Prostate gland (tissue), 2 donors: ENCODE measurements around the gene ITGB2. TPM values are rescaled to one million over a fixed set of nuclear protein-coding genes. Genes with fewer than 3 reads are reported as not detected.

Experiments used
- DNase-seq: peaks from one replicate; pipeline ENCODE4 v3.0.0-alpha.2; 2019; ENCODE audit warnings: low spot score
- H3K27ac ChIP-seq, 2 donors: fragments of 200-600 bp; sonication (generic); 2 replicates each; pipeline ENCODE4 v1.5.1; 2017 to 2019
- H3K27me3 ChIP-seq: fragments of 200-600 bp; sonication (generic); replicated peaks from 2 replicates; pipeline ENCODE4 v1.5.1; 2019; ENCODE audit not compliant: insufficient read depth
- H3K36me3 ChIP-seq, 2 donors: fragments of 200-600 bp; sonication (generic); 1 replicate in 1 of 2; 2 replicates in 1 of 2; pipeline versions ENCODE4 v1.5.1 to v1.8.1; 2017 to 2019
- H3K4me1 ChIP-seq: fragments of 200-600 bp; sonication (generic); replicated peaks from 2 replicates; pipeline ENCODE4 v1.5.1; 2019
- H3K4me3 ChIP-seq, 2 donors: fragments of 200-600 bp; sonication (generic); 2 replicates each; pipeline ENCODE4 v1.5.1; 2017 to 2019
- H3K9me3 ChIP-seq: fragments of 200-600 bp; sonication (generic); 2 replicates; pipeline ENCODE4 v1.5.1; 2017
- CTCF ChIP-seq, 4 experiments: fragments of 200-600 bp in 2 of 4; fragments of 450-650 bp in 2 of 4; sonication (generic) in 2 of 4; IDR thresholded peaks; 1 replicate in 3 of 4; 2 replicates in 1 of 4; pipeline ENCODE4 v1.5.1; 2016 to 2019; ENCODE audit warnings: antibody characterized with exemption in 4 of 4, mild to moderate bottlenecking in 2 of 4, moderate library complexity in 2 of 4
- POLR2A ChIP-seq: fragments of 450-650 bp; IDR thresholded peaks from one replicate; pipeline ENCODE4 v1.6.1; 2016; ENCODE audit warnings: antibody characterized with exemption, mild to moderate bottlenecking
- POLR2AphosphoS5 ChIP-seq: sonication (generic); formaldehyde crosslinking; IDR thresholded peaks from one replicate; pipeline ENCODE4 v1.6.1; 2017; ENCODE audit warnings: antibody characterized with exemption
- WGBS: methylation state at CpG from one replicate; pipeline ENCODE4 v1.1.5; 2018; 5-methylcytosine and 5-hydroxymethylcytosine counted together
- intact Hi-C: fragments of 100-400 bp; cut with DNase I; formaldehyde crosslinking; loops from one replicate; pipeline ENCODE4 v1.14.2; 2022
- total RNA-seq, 2 donors: library from RNA; depleted of rRNA; stranded (reverse); fragments of >200 nt; gene quantifications; one replicate each; pipeline ENCODE4 v1.1.0, GENCODE V29; 2016

Gene ITGB2
- total RNA-seq, 2 donors from 2014 or later, result 23.1 to 56.1 TPM

- Histone ChIP-seq H3K27ac (no peak overlapping the region), H3K36me3 (peaks cover 0 to 3% of the 10 kb centered on the region in 2 donors), H3K4me3 (no peak overlapping the region), H3K4me1 (peaks cover 20% of the 10 kb centered on the region), H3K9me3 (no peaks in the 10 kb centered on the region), H3K27me3 (no peaks in the 10 kb centered on the region)
- no peak for DNase-seq
- intact Hi-C loops, result no loop called here
- WGBS, result 71% methylated on average over 7 of the region's 7 CpGs
- TF ChIP-seq POLR2AphosphoS5 (no peak), CTCF (IDR thresholded peaks at IDR 0.05) (no peak), POLR2A (no peak)
Observed at GRCh38 chr21:44866780-44867179, 53.9 kb downstream of the ITGB2 start.

DNA sequence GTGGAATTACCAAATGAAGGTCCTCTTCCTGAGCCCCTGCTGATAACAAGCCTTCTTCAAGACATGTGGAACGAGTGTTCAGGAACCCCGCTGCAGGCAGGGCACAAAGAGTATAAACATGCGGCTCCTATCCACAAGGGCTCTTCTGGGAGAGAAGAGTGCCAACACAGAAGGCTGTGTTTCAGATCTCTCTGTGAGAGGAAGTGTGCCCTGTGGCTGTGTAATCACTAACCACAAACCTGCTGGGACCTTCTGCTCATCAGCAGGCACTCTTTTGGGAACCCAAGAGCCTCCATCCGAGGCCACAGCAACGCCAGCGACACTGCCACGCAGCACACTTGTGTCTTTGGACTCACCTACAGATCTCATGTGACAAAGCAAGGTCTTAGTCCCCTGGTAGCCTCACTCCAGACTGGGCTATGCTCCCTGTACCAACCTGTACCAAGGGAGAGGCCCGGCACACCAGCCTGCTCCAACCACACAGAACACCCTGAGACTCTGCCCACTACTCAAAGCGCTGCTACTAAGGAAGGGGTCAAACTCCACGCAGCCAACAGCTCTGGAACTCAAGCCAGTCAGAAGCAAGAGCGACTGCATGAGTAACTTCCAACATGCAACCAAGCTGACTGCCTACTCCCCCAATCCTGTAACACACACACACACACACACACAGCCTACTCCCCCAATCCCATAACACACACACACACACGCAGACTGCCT, 55.0 kb downstream of the ITGB2 start:
- intact Hi-C loops, result no loop called here
- TF ChIP-seq CTCF (IDR thresholded peaks at IDR 0.05), result no peak
- no peak for TF ChIP-seq POLR2AphosphoS5
- TF ChIP-seq POLR2A, result no peak
- WGBS, result 79% methylated on average over 12 of the region's 12 CpGs
- no peaks in the 10 kb centered on the region for H3K27me3 ChIP-seq
- no peaks in the 10 kb centered on the region for H3K9me3 ChIP-seq
- no peak overlapping the region for H3K4me3 ChIP-seq
- H3K36me3 ChIP-seq, result peaks cover 0 to 3% of the 10 kb centered on the region in 2 donors
- DNase-seq, result no peak
- H3K27ac ChIP-seq, result no peak overlapping the region
- H3K4me1 ChIP-seq, result peaks cover 10% of the 10 kb centered on the region

- intact Hi-C loops, result no loop called here
- Histone ChIP-seq H3K27ac (no peak overlapping the region), H3K36me3 (peaks cover 0 to 3% of the 10 kb centered on the region in 2 donors), H3K9me3 (no peaks in the 10 kb centered on the region), H3K27me3 (no peaks in the 10 kb centered on the region), H3K4me1 (peaks cover 4% of the 10 kb centered on the region), H3K4me3 (no peak overlapping the region)
- 89% methylated on average over 24 of the region's 25 CpGs for WGBS
- no peak for DNase-seq
- TF ChIP-seq POLR2AphosphoS5 (no peak), POLR2A (no peak), CTCF (IDR thresholded peaks at IDR 0.05) (no peak)
Observed at GRCh38 chr21:44862869-44863685, 57.6 kb downstream of the ITGB2 start.

GRCh38 chr21:44858791-44859190, 61.9 kb downstream of the ITGB2 start:
- H3K9me3 ChIP-seq, result no peaks in the 10 kb centered on the region
- TF ChIP-seq POLR2AphosphoS5, result no peak
- no peak for TF ChIP-seq POLR2A
- no peak for TF ChIP-seq CTCF (IDR thresholded peaks at IDR 0.05)
- no peaks in the 10 kb centered on the region for H3K4me1 ChIP-seq
- intact Hi-C loops, result no loop called here
- WGBS, result 54% methylated on average over 10 of the region's 10 CpGs
- DNase-seq, result peak; percentile 32
- H3K36me3 ChIP-seq, result peaks cover 0 to 23% of the 10 kb centered on the region in 2 donors
- H3K27ac ChIP-seq, result no peak overlapping the region
- H3K4me3 ChIP-seq, result no peak overlapping the region
- no peaks in the 10 kb centered on the region for H3K27me3 ChIP-seq
